Ureter (tissue), 1 donor: ENCODE data around the gene DNAAF8. TPM values are rescaled to one million over a fixed set of nuclear protein-coding genes. Genes with fewer than 3 reads are reported as not detected.

Experiments used
- DNase-seq: peaks from one replicate; pipeline ENCODE4 v3.0.0-alpha.2; 2020; ENCODE audit warnings: low spot score
- total RNA-seq: library from RNA; stranded (reverse); gene quantifications from one replicate; pipeline ENCODE4 v1.2.4, GENCODE V29; 2023
- donor health status: DM: yes; HTN: yes; CAD: no.

Gene DNAAF8
- total RNA-seq = 0.91 TPM

GRCh38 chr16:4734063-4734729 is at the start of gene DNAAF8, which contains the start of gene ANKS3:
TSS of gene DNAAF8 (plus strand) at chr16:4734537. CDS start at chr16:4736515, 1,978 bp downstream.
TSS of gene ANKS3 (minus strand) at chr16:4734271. CDS start at chr16:4730149, 4,122 bp downstream.
- DNase-seq = peak; percentile 95

DNA sequence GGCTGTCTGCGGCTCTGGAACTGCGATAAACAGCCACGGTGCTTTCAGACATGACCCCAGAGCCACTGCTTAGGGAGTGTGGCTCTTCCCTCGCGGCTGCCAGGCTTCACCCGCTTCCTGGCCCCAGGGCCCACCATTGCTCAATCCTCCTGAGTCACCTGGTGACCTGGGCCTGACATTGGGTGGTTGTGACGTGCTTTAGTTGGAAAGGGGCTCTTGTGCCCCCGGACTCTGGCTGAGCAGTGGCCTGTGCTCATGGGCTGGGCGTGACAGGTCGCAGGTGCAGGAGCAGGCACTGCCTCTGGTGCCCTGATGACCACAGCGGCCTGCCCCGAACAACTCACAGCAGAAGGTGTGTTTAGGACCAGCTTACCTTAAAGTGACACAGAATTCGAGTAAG is 49.6 kb upstream of the DNAAF8 start:
- DNase-seq = no peak

DNA sequence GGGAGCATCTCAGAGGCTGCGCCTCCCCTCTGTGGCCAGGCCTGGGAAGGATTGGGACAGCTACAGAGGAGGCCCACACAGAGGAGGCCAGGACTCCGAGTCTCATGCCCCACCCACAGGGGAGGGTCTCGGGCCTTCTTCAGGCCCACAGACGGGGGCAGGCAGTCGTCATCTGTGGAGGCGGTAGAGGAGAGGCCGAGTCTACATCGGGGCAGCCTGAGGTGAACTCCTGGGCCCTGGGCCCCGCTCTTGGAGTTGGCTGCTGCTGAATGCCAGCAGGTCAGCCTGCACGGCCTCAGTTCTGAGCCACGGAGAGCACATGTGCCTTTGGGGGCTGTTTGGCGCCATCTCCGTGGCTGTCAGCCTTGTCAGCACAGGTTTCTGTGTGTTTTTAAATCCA is 49.0 kb upstream of the DNAAF8 start:
- no peak for DNase-seq

- peak; percentile 35 for DNase-seq
Measured at GRCh38 chr16:4685776-4686496, 48.4 kb upstream of the DNAAF8 start.

GRCh38 chr16:4686497-4687210 is 47.7 kb upstream of the DNAAF8 start:
- DNase-seq = peak; percentile 39

DNA sequence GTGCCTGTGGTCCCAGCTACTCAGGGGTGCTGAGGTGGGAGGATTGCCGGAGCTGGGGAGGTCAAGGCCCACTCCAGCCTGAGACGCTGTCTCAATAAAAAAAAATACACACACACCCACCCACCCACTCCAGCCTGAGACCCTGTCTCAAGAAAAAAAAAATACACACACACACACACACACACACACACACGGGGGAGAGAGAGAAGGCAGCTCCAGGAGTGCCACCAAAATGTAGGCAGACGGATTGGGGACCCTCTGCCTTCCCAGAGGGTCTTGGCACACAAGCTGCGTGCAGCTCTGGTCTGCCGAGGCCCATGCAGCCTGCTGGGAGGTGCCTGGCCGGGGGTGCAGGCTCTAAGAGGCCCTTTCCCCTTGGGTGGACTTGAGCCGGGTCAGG is 46.9 kb upstream of the DNAAF8 start:
- no peak for DNase-seq

DNA sequence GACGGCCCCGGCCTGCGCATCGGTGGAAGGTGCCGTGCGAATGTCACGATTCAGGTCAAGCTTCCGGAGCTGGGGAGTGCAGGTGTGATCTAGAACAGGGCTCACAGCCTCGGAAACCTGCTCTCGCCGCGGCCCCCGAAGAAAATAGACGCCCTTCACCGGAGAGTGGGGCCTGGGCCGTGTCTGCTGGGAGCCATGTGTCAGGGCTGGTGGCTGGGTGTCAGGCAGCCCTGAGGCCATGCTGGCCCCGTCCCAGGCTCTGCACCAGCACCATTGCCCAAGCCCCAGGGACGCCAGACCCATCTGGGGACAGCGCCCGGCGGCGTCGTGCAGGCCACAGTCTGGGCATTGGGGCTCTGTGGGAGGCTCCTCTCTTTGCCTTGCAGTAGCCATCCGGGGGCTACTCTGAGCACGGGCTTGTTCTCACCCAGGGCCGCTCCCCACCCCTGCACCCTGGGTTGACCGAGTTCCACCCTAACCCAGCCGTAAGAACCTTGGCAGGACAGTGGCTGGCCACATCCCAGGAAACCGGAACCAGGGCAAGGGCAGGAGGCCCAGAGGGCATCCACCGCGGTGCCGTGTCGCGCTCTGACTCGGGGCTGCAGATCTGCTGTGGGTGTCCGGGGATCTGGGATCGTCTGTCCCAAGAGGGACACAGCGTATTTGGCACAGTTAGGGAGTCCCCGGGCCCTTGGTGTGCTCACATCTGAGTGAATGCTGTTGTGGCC is 46.2 kb upstream of the DNAAF8 start:
- peak; percentile 40 for DNase-seq

GRCh38 chr16:4688674-4689045 is 45.7 kb upstream of the DNAAF8 start:
- DNase-seq = peak; percentile 43

GRCh38 chr16:4689091-4689671 is 45.2 kb upstream of the DNAAF8 start:
- peak; percentile 39 for DNase-seq

DNA sequence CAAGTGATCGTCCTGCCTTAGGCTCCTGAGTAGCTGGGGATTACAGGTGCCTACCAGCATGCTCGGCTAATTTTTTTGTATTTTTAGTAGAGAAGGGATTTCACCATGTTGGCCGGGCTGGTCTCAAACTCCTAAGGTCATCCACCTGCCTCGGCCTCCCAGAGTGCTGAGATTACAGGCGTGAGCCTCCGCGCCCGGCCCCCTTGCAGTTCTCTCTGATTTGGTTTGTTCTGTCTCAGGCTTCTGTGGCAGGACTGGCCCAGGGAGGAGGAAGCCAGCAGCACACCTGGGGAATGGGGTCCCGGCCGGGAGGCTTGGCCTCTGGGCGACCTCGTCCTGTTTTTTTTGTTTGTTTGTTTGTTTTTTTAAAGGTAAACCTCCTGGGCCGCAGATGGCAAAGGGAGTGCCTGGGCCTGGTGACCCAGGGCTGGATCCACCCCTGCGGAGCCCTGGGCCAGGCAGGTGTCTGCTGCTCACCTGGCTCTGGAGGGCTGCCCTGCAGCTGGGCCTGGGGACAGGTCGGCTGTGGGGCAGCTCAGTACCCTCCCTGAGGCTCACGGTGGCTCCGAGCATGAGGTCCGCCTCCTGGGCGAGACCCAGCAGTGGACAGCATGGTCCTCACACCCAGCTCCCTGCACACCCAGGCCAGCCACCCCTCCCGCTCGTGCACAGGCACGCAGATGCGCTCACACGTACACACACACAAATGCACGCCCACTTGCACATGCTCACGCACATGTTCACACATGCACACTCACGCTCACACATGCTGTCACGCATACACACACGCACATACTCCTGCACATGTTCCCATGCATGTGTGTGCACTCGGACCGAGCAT is 44.3 kb upstream of the DNAAF8 start:
- DNase-seq = peak; percentile 42

DNA sequence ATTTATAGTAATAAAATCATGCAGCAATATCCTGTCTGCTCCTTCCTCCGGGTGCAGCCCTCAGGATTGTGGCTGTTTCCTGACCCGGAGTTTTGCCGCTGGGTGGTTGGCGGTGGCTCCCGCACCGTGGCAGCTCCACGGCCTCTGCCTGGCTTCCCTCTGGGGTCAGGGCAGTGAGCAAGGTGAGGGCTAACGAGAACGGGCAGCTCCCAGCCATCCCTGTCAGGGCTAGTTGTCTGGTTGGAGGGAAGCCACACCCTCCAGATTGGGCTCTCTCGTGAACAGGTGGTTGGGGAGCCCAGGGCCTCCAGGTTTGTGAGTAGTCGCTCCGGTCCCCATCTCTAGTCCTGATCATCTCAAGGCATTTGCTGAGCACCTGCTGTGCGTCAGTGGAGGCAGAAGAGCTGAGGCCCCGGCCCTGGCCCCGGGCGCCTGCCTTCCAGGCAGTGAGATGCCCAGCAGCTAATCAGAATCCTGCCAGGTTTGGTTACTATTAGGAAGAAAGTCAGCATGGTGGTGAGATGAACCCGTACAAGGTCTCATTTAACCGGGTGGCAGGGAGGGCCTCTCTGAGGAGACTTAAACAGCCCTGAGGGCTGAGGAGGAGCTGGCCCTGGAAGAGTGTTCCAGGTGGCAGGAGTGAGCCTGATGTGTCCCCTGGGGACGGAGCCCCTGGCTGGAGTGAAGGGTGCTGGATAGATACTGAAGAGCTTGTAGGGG is 43.2 kb upstream of the DNAAF8 start:
- peak; percentile 43 for DNase-seq

GRCh38 chr16:4691666-4692412 is 42.5 kb upstream of the DNAAF8 start:
- DNase-seq = peak; percentile 45

GRCh38 chr16:4692460-4693295 is 41.7 kb upstream of the DNAAF8 start:
- no peak for DNase-seq

GRCh38 chr16:4693296-4693955 is 40.9 kb upstream of the DNAAF8 start, which contains the start of gene NUDT16L1:
TSS of gene NUDT16L1 (plus strand) at chr16:4693562. CDS start at chr16:4693727, 165 bp downstream.
- peak; percentile 96 for DNase-seq

DNA sequence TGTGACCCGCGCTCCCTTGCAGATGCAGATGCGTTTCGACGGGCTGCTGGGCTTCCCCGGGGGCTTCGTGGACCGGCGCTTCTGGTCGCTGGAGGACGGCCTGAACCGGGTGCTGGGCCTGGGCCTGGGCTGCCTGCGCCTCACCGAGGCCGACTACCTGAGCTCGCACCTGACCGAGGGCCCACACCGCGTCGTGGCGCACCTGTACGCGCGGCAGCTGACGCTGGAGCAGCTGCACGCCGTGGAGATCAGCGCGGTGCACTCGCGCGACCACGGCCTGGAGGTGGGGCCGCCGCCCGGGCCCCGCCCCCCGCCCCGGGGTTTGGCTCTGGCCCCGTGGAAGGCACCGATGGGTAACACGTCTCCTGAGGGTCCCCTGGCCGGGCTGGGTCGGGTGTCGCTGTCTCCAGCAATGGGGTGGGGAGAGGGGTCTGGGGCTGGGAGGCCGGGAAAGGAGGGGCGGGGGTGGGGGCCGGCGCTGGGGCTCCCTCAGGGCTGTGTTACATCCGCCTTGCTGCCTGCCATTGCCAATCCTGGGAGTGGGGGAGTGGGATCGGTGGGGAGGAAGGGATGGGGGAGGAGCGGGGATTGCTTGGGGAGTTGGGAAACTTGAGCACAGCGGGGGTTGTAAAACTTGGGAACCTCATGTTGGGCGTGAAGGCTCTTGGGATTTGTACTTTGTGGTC is 40.2 kb upstream of the DNAAF8 start:
- peak; percentile 59 for DNase-seq

DNA sequence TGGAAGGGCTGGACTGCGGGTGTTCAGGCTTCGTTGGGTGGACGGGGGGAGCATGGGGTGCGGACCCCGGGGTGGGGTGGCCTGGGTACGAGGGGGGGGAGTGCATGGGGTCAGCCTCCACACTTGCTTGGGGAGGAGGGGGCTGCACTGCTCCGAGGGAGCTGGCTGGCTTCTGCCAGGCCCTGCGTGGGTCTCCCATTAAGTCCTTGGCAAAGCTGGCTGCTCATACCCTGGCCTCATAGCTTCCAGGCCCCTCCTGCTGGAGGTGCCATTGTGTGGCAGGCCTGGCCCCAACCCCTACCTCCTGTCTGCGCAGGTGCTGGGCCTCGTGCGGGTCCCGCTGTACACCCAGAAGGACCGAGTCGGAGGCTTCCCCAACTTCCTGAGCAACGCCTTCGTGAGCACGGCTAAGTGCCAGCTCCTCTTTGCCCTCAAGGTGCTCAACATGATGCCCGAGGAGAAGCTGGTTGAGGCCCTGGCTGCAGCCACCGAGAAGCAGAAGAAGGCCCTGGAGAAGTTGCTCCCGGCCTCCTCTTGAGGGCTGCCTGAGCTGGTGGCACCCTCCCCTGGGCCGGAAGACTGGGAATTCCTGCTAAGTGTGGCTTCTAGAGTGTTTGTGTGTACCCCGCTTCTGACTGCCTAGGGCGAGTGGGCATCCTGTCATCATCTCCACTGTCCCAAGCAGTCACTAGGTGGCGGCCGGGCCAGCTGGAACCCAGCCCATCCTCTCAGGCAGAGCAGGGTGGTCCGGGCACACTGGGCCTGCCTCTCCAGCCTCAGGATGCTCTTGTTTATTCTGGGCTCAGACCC is 39.5 kb upstream of the DNAAF8 start:
- peak; percentile 46 for DNase-seq
